ENCODE data around the gene IRAK2.

- TF ChIP-seq, protein P1, sequence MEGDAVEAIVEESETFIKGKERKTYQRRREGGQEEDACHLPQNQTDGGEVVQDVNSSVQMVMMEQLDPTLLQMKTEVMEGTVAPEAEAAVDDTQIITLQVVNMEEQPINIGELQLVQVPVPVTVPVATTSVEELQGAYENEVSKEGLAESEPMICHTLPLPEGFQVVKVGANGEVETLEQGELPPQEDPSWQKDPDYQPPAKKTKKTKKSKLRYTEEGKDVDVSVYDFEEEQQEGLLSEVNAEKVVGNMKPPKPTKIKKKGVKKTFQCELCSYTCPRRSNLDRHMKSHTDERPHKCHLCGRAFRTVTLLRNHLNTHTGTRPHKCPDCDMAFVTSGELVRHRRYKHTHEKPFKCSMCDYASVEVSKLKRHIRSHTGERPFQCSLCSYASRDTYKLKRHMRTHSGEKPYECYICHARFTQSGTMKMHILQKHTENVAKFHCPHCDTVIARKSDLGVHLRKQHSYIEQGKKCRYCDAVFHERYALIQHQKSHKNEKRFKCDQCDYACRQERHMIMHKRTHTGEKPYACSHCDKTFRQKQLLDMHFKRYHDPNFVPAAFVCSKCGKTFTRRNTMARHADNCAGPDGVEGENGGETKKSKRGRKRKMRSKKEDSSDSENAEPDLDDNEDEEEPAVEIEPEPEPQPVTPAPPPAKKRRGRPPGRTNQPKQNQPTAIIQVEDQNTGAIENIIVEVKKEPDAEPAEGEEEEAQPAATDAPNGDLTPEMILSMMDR (IDR thresholded peaks at IDR 0.05) = no peak
- TF ChIP-seq POLR2A (IDR thresholded peaks at IDR 0.05) = no peak
Observed at GRCh38 chr3:10280571-10280970, 115.9 kb downstream of the IRAK2 start.
